Measurements from ENCODE around the gene TBC1D1. TPM values are rescaled to one million over a fixed set of nuclear protein-coding genes. Genes with fewer than 3 reads are reported as not detected.
"Not testable (repeated sequence)": the region's sequence is repeated elsewhere in the genome, so short reads cannot be mapped to it uniquely, and the experiment has no call there.

TBC1D1 gene
- polyA plus RNA-seq, 3 donors from 2014 or later: 15.2 to 33.3 (median 18.0) TPM

DNA sequence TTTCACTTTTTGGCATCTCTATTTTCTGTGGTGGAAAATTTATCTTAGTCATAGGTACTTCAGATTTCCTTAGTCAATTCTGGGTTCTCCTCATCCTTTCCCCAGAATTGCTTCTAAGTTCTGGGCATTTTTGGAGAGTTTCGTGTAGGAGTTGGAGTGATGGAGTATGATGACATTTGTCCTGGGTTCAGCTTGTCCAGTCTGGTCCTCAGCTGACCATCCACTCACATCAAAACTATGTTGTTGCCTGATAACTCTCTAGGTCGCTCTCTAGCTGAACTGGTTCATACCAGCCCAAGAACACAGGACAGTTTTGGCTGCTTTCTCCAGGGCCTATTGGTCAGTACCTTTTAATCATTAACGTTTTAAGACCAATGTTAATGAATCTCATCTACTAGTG, 82.6 kb downstream of the TBC1D1 start:
- H3K4me1 Mint-ChIP-seq: peaks cover 15 to 22% of the 10 kb centered on the region in 2 donors
- no peak overlapping the region for H3K4me3 Mint-ChIP-seq
- peaks cover 0 to 4% (median 0%) of the 10 kb centered on the region in 3 donors for H3K27me3 Mint-ChIP-seq (ENCODE audit: low read depth in 3 of 3)
- no peak overlapping the region for H3K27ac Mint-ChIP-seq
- H3K36me3 Mint-ChIP-seq: no peaks in the 10 kb centered on the region
- DNase-seq: no peak
- H3K9me3 Mint-ChIP-seq: no peaks in the 10 kb centered on the region

DNA sequence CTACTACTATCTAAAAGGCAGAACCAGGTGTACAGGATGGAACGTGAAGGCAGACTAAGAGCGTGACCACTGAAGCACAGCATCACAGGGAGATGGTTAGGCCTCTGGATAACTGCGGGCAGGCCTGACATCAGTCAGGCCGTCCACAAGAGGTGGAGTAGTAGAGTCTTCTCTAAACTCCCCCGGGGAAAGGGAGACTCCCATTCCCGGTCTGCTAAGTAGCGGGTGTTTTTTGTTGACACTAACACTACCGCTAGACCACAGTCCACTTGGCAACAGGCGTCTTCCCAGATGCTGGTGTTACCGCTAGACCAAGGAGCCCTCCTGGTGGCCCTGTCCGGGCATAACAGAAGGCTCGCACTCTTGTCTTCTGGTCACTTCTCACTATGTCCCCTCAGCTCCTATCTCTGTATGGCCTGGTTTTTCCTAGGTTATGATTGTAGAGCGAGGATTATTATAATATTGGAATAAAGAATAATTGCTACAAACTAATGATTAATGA, 84.5 kb downstream of the TBC1D1 start:
- not testable (repeated sequence) for H3K27me3 Mint-ChIP-seq (ENCODE audit: low read depth in 3 of 3); H3K4me3 Mint-ChIP-seq; H3K9me3 Mint-ChIP-seq; H3K36me3 Mint-ChIP-seq; DNase-seq
- Mint-ChIP-seq H3K27ac (peak overlapping the region in 2 of 6 donors; percentile 2 to 83), H3K4me1 (peaks cover 20 to 36% of the 10 kb centered on the region in 2 donors)

DNA sequence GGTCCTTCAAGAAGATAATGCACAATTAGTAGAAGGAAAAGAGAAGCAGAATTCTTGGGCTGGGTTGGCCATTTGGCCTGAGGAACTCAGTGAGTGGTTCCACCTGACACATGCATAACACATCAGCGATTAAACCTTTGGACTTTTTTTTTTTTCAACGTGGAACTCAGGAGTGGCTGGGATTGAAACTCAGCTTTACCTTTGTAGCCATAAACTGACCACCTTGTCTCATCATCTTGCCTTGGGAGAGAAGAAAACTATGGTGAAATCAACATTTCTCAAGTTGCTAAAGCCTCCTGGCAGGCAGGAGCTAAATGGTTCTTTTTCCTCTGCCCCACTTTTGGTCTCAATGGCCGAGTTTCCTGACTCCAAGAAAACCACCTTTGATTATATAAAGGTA, 85.6 kb downstream of the TBC1D1 start:
- H3K9me3 Mint-ChIP-seq: no peaks in the 10 kb centered on the region
- peak overlapping the region; percentile 74 to 86 (median 82) for H3K27ac Mint-ChIP-seq
- peaks cover 19 to 37% of the 10 kb centered on the region in 2 donors for H3K4me1 Mint-ChIP-seq
- H3K36me3 Mint-ChIP-seq: no peaks in the 10 kb centered on the region
- peaks cover 0 to 4% (median 0%) of the 10 kb centered on the region in 3 donors for H3K27me3 Mint-ChIP-seq (ENCODE audit: low read depth in 3 of 3)
- DNase-seq: no peak
- peak overlapping the region; percentile 74 to 79 (median 75) for H3K4me3 Mint-ChIP-seq

DNA sequence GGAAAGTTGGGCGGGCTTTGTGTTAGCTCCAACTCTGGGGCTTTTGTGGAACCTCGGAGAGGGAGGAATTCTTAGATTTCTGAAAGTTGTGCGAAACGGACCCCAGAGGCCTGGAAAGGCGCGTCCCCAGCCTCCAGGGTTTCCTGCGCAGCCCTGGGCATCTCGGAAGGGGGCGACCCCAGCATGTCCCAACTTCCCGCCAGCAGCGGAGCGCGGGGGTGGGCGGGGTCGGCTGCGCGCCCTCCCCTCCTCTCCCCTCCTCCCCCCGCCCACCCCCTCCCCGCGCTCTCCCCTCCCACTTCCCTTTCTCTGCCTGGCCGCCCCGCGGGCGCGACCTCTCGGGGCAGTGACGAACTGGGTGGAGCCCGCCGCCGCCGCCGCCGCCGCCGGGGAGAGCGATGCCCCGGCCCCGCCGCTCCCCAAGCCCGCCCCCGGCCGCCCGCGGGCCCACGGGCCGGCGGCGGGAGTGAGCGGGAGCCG, 86.1 kb downstream of the TBC1D1 start:
- H3K27ac Mint-ChIP-seq: peak overlapping the region; percentile 74 to 86 (median 82)
- peak overlapping the region; percentile 74 to 79 (median 75) for H3K4me3 Mint-ChIP-seq
- H3K9me3 Mint-ChIP-seq: no peaks in the 10 kb centered on the region
- no peaks in the 10 kb centered on the region for H3K36me3 Mint-ChIP-seq
- peaks cover 0 to 4% (median 0%) of the 10 kb centered on the region in 3 donors for H3K27me3 Mint-ChIP-seq (ENCODE audit: low read depth in 3 of 3)
- H3K4me1 Mint-ChIP-seq: peaks cover 25 to 42% of the 10 kb centered on the region in 2 donors
- peak; percentile 80 to 84 (median 83) for DNase-seq

DNA sequence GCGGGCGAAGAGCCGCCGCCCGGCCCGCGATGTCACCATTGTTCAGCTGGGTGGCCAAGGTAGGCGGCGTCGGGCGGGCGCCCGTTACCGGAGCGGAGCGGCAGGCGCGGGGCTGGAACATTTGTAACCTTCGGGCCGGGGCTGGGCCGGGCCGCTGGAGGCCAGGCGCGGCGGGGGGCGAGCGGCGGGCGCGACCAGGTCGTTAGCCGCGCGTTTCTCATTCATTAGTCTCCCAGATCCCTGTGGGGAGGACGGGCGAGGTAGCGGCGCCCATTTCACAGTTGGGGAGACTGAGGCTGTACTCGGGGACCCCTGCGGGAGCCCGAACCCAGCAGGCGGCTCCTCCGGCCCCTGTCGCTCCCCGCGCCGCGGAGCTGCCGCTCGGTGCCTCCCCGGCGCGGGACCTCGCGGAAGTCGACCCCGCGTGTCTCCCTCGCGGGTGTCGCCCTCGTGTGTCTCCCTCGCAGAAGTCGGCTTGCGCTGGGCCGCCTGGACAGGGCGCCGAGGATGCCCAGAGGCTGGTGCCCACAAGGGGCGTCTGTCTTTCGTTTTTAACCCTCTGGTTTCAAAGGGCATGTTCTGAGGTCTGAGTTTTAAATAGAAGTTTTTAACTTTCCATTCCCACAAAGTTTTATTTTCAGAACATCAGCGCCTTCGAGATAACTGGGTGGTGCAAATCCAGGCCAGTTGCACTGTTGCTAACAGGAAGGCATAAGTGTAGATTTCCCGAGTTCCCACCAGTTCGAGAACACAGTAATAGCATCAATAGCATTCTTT, 86.8 kb downstream of the TBC1D1 start:
- peaks cover 0 to 4% (median 0%) of the 10 kb centered on the region in 3 donors for H3K27me3 Mint-ChIP-seq (ENCODE audit: low read depth in 3 of 3)
- peaks cover 31 to 48% of the 10 kb centered on the region in 2 donors for H3K4me1 Mint-ChIP-seq
- H3K27ac Mint-ChIP-seq: peak overlapping the region; percentile 80 to 93 (median 88)
- no peaks in the 10 kb centered on the region for H3K36me3 Mint-ChIP-seq
- no peaks in the 10 kb centered on the region for H3K9me3 Mint-ChIP-seq
- DNase-seq: peak; percentile 76 to 79 (median 78)
- peak overlapping the region; percentile 88 to 91 (median 90) for H3K4me3 Mint-ChIP-seq

DNA sequence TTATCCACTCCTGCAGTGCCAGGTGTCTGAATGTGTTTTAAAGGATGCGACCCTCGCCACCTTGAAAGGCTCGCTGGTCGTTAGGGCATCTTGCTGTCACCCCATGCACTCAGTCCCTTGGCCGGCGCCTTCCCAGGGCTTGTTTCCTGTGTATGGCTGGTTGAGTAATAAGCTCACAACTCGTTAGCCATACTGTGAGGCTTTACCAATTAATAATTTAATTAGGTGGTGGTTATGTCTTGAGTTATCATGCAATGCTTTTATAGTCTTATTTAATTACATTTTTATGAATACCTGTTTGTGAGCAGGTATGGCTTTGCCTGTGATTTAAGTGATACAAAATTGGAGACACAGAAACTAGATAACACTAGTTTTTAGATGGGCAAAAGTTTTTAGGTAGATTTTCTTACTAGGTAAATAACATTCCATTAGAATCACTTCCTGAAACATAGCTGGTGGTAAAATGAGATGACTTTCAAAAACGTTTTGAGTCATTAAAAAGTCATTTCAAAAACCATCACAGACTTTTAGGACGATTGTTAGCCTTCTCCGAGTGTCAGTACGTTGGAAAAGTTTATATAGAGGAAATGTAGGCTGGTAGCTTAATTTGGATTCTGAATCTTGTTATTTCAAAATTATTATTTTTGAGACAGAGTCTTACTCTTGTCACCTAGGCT, 87.5 kb downstream of the TBC1D1 start:
- Mint-ChIP-seq H3K4me3 (peak overlapping the region; percentile 88 to 91 (median 90)), H3K9me3 (no peaks in the 10 kb centered on the region), H3K4me1 (peaks cover 32 to 52% of the 10 kb centered on the region in 2 donors), H3K27ac (peak overlapping the region; percentile 80 to 93 (median 88)), H3K27me3 (ENCODE audit: low read depth in 3 of 3) (peaks cover 0 to 4% (median 0%) of the 10 kb centered on the region in 3 donors), H3K36me3 (no peaks in the 10 kb centered on the region)
- peak in 1 of 3 donors; percentile 27 for DNase-seq

DNA sequence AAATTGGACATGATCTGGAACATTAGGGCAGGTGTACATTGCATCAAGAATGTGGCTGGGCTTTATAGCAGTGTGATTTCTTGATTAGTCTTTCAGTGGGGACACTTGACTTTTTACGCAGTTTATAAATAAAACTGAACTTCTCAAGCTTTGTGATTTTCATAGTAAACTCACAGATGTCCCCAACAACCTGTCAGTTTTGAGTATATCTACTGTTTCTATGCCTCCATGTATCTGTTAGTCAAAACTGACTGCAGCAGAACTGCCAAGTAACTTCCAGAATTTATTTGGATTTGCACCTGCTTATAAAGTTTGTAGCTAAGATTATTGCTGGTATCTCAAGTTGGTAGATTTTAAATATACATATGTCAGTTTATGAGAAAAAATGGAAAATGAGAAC, 89.4 kb downstream of the TBC1D1 start:
- peaks cover 0 to 4% (median 0%) of the 10 kb centered on the region in 3 donors for H3K27me3 Mint-ChIP-seq (ENCODE audit: low read depth in 3 of 3)
- no peaks in the 10 kb centered on the region for H3K36me3 Mint-ChIP-seq
- no peak overlapping the region for H3K27ac Mint-ChIP-seq
- H3K4me3 Mint-ChIP-seq: no peak overlapping the region
- peaks cover 32 to 55% of the 10 kb centered on the region in 2 donors for H3K4me1 Mint-ChIP-seq
- no peak for DNase-seq
- H3K9me3 Mint-ChIP-seq: no peaks in the 10 kb centered on the region

DNA sequence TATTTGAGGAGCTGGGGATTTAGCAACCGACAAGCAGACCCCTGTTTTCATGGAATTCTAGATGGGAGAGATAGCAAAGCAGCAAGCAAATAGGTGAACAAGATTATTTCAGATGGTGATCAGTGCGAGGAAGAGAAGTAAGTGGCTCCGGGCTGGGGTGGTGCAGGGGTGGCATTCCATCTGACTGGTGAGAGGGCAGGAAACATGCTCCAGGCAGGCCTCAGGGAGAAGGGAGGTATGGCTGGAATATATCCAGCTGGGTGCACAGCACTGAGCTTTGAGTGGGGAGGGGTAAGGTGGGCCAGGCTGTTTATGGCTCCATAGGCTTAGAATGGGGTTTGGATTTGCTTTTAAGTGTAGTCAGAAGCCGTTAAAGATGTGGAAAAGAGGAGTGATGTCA, 90.5 kb downstream of the TBC1D1 start:
- Mint-ChIP-seq H3K36me3 (no peaks in the 10 kb centered on the region), H3K27me3 (ENCODE audit: low read depth in 3 of 3) (peaks cover 0 to 4% (median 0%) of the 10 kb centered on the region in 3 donors), H3K4me3 (no peak overlapping the region), H3K27ac (no peak overlapping the region), H3K4me1 (peaks cover 30 to 63% of the 10 kb centered on the region in 2 donors), H3K9me3 (no peaks in the 10 kb centered on the region)
- no peak for DNase-seq

DNA sequence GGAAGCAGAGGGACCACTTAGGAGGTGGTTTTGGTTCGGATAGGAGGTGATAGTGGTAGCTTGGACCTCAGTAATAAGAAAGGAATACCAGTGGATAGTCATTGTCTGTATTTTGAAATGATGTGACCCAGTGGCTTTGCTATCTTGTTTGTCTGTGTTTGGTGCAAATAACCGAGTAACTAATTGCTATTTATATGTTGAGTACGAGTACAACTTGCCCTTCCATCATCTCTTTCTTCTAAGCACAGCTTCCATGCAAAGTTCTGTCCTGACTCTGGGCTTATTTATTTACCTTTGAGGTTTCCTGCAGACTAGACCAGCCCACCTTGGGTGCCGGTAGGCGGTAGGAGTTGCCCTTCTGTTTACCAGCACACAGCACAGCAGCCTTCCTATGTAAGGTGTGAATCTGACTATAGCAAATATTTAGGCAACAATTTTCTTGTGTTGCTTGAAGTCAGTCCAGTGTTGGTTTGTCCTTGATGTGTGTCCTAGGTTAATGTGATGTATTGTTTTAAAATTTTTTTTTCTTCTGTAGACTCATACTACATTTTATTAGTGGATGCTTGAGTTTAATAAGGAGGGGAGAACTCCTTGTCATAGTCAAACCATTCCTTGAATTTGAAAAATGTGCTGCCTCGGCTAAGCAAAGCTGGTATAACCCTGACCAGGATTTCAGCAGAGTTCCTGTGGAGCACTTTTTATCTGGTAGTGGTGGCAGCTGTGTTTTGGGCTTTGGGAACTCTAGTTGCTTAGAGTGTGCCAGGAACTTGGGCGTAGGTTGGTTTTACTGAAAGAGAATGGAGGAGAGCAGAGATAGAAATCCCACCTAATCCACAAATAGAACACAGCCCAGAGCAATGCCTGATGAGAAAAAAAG, 91.2 kb downstream of the TBC1D1 start:
- Mint-ChIP-seq H3K9me3 (no peaks in the 10 kb centered on the region), H3K27ac (no peak overlapping the region), H3K4me1 (peaks cover 29 to 59% of the 10 kb centered on the region in 2 donors), H3K27me3 (ENCODE audit: low read depth in 3 of 3) (peaks cover 0 to 4% (median 0%) of the 10 kb centered on the region in 3 donors), H3K36me3 (no peaks in the 10 kb centered on the region), H3K4me3 (peak overlapping the region in 1 of 5 donors; percentile 20)
- DNase-seq: no peak

DNA sequence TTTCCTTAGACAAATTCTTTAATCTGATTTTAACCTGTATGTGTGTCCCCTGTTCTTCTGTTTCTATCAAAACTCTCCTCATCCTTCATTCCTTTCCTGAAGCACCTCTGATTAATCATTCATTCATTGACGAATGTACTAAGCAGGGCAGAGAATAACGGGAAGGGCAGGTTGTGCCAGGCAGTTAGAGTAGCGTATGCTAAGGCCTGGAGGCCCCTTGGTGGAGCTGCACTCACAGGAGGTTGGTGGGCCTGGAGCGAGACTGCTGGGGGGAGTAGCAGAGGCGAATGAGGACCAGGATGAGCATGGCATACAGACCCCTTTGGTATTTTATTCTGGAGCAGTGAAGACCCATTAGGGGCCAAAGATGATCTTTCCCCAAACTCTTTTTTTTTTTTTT, 91.9 kb downstream of the TBC1D1 start:
- Mint-ChIP-seq H3K27me3 (ENCODE audit: low read depth in 3 of 3) (peaks cover 0 to 3% (median 0%) of the 10 kb centered on the region in 3 donors), H3K27ac (no peak overlapping the region), H3K36me3 (no peaks in the 10 kb centered on the region), H3K4me1 (peaks cover 29 to 58% of the 10 kb centered on the region in 2 donors), H3K9me3 (no peaks in the 10 kb centered on the region), H3K4me3 (no peak overlapping the region)
- DNase-seq: no peak

DNA sequence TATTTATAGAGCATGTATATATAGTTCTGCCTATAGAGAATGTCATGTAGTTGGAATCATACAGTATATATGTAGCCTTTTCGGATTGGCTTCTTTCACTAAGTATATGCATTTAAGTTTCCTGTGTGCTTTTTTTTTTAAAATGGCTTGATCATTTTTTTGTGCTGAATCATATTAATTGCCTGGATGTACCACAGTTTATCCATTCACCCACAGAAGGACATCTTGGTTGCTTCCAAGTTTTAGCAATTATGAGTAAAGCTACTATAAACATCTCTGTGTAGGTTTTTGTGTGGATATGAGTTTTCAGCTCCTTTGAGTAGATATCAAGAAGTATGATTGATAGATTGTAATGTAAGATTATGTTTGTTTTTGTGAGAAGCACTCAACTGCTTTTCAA, 93.1 kb downstream of the TBC1D1 start:
- peaks cover 0 to 5% (median 0%) of the 10 kb centered on the region in 3 donors for H3K36me3 Mint-ChIP-seq
- H3K4me3 Mint-ChIP-seq: no peak overlapping the region
- H3K4me1 Mint-ChIP-seq: peaks cover 22 to 46% of the 10 kb centered on the region in 2 donors
- no peaks in the 10 kb centered on the region for H3K27me3 Mint-ChIP-seq (ENCODE audit: low read depth in 3 of 3)
- no peaks in the 10 kb centered on the region for H3K9me3 Mint-ChIP-seq
- no peak for DNase-seq
- H3K27ac Mint-ChIP-seq: no peak overlapping the region

DNA sequence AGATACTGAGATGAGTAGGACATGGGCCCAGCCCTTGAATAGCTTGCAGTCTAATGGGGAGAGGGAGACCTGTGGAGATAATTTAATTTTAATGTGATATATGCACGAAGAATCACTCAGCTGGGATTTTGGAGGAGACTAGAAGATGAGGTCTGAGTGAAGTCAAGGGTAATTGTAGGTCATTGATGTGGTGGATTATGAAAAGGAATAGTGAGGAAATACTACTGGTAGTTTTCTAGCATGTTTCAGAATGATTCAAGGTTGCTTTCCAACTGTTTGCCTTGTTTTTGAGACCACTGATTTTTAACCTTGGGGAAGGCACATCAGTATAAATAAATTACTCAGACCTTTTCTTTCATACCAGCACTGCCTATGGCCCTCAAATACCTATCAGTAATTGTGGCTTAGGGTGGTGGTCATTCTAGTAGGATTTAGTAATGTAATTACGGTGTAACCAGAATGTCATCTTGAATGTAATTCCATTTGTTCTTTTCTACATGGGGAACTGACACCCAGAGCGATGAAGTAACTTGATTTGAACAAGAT, 94.9 kb downstream of the TBC1D1 start:
- Mint-ChIP-seq H3K27ac (no peak overlapping the region), H3K4me1 (peaks cover 17 to 32% of the 10 kb centered on the region in 2 donors), H3K36me3 (peaks cover 0 to 5% (median 0%) of the 10 kb centered on the region in 3 donors), H3K4me3 (no peak overlapping the region), H3K27me3 (ENCODE audit: low read depth in 3 of 3) (no peaks in the 10 kb centered on the region), H3K9me3 (no peaks in the 10 kb centered on the region)
- no peak for DNase-seq

DNA sequence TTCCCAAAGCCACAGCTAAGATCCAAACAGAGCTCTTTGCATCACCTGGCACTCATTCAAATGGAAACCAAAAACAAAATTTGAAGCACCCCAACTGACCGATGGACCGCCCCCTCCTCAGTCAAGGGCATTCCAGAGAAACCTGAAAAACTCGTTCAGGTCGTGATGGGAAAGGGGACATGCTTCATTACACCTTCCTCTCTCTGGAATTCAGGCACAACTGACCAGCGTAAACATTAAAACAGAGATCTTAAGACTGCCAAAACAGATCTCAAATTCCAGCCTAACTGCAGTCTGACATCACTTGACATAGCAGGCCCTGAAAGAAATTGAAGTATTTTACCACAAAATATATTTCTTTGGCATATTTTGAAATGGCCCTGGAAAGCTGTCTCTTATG, 97.8 kb downstream of the TBC1D1 start:
- Mint-ChIP-seq H3K4me1 (peaks cover 0 to 18% of the 10 kb centered on the region in 2 donors), H3K36me3 (peaks cover 0 to 5% (median 0%) of the 10 kb centered on the region in 3 donors), H3K27ac (no peak overlapping the region), H3K27me3 (ENCODE audit: low read depth in 3 of 3) (no peaks in the 10 kb centered on the region), H3K9me3 (no peaks in the 10 kb centered on the region), H3K4me3 (no peak overlapping the region)
- DNase-seq: no peak
